ENCODE results near the gene PRKAG2. TPM values are rescaled to one million over a fixed set of nuclear protein-coding genes. Genes with fewer than 3 reads are reported as not detected.

Gene PRKAG2
- total and polyA plus RNA-seq, 2 of the 13 experiments (the other 11 are each of a cell fraction or from before 2014, with no cell fraction given), result 0.90 to 1.3 TPM

DNA sequence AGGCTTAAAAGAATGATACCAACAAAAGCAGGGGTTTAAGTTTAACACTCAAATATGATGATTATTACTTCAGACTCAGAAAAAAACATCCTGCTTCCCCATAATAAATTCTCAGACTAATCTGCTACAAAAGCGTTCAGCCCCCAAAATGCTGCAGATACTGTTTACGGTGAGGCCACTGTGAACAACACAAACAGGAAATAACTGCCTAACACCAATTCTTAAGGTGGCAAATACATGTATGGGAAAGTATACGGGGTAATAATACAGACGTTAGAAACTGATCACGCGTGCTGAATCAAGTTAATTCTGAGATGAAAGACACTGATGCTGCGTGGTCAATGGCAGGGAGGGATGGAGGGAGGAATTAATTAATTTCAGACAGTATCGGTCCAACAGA lies 295.2 kb downstream of the PRKAG2 start:
- no peak for FAIRE-seq
- H3K9me3 ChIP-seq (ENCODE audit: low read length), result peaks cover 10% of the 10 kb centered on the region; the same call in 1 of the 2 replicates
- H3K4me3 ChIP-seq (replicated peaks in 1 of 3; ENCODE audit: insufficient read depth in 1 of 3, low read depth in 2 of 3, low read length in 3 of 3), result no peak overlapping the region
- H3K27ac ChIP-seq (ENCODE audit: extremely low read length, insufficient read depth, low read length), result no peak overlapping the region
- POLR2A ChIA-PET, result no interaction called here
- ATAC-seq, result no peak
- no peak for TF ChIP-seq ZNF629 (CRISPR knock-in tag; conservative IDR thresholded peaks at IDR 0.05)
- TF ChIP-seq, protein P1, sequence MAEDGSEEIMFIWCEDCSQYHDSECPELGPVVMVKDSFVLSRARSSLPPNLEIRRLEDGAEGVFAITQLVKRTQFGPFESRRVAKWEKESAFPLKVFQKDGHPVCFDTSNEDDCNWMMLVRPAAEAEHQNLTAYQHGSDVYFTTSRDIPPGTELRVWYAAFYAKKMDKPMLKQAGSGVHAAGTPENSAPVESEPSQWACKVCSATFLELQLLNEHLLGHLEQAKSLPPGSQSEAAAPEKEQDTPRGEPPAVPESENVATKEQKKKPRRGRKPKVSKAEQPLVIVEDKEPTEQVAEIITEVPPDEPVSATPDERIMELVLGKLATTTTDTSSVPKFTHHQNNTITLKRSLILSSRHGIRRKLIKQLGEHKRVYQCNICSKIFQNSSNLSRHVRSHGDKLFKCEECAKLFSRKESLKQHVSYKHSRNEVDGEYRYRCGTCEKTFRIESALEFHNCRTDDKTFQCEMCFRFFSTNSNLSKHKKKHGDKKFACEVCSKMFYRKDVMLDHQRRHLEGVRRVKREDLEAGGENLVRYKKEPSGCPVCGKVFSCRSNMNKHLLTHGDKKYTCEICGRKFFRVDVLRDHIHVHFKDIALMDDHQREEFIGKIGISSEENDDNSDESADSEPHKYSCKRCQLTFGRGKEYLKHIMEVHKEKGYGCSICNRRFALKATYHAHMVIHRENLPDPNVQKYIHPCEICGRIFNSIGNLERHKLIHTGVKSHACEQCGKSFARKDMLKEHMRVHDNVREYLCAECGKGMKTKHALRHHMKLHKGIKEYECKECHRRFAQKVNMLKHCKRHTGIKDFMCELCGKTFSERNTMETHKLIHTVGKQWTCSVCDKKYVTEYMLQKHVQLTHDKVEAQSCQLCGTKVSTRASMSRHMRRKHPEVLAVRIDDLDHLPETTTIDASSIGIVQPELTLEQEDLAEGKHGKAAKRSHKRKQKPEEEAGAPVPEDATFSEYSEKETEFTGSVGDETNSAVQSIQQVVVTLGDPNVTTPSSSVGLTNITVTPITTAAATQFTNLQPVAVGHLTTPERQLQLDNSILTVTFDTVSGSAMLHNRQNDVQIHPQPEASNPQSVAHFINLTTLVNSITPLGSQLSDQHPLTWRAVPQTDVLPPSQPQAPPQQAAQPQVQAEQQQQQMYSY (CRISPR knock-in tag; IDR thresholded peaks at IDR 0.05), result no peak
- CTCF ChIA-PET (ENCODE audit: low intra/inter-chr PET ratio, low total read pairs), result no interaction called here
- H3K9ac ChIP-seq (ENCODE audit: insufficient read depth, low read depth, low read length), result no peak overlapping the region
- H2AFZ ChIP-seq (ENCODE audit: low read length), result no peak overlapping the region
- H3K27me3 ChIP-seq (ENCODE audit: control insufficient read depth in 1 of 2, insufficient read depth in 2 of 2, low read length in 2 of 2), result no peaks in the 10 kb centered on the region; a peak in 1 of 5 replicates
- no peak for DNase-seq (ENCODE audit: low spot score)
- no TSS peak for BruUV-seq (replicated peaks)
- WGBS (ENCODE audit: low lambda C conversion rate), result 65% methylated on average over 8 of the region's 8 CpGs
- H4K20me1 ChIP-seq (ENCODE audit: insufficient read depth, low read length), result no peaks in the 10 kb centered on the region
- in situ Hi-C loops (cut with HindIII; ENCODE audit: extremely low pct_ligation_motif_present, low pct_unique_long_range_greater_than_20kb) (no loop called here), intact Hi-C loops (cut with micrococcal nuclease; ENCODE audit: unreplicated experiment) (no loop called here)
- no peak overlapping the region for H3K4me2 ChIP-seq (ENCODE audit: low read depth, low read length)
- H3K4me1 ChIP-seq (ENCODE audit: insufficient read depth, low read length), result no peaks in the 10 kb centered on the region
- no peaks in the 10 kb centered on the region for H3K79me2 ChIP-seq (ENCODE audit: insufficient read depth, low read length)
- no peaks in the 10 kb centered on the region for H3K36me3 ChIP-seq (replicated peaks in 1 of 2; ENCODE audit: control insufficient read depth in 1 of 2, insufficient read depth in 2 of 2, low read length in 2 of 2)

DNA sequence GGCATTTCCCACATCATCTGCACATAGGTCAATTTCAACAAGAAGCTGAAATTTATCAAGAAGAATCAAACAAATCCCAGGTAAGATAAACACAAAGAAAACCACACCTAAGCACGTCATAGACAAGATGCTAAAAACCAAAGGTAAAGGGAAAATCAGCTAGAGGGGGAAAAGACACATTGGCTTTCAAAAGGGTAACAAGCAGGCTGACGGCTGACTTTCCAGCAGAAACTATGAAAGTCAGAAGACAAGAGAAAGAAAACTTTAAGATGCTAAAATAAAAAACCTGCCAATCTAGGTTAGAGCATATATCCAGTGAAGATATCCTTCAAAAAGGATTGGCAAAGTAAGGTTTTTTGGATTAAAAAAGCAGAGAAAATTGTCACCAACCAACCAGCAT lies 297.3 kb downstream of the PRKAG2 start:
- Histone ChIP-seq H3K27me3 (ENCODE audit: control insufficient read depth in 1 of 2, insufficient read depth in 2 of 2, low read length in 2 of 2) (no peaks in the 10 kb centered on the region), H3K4me3 (replicated peaks in 1 of 3; ENCODE audit: insufficient read depth in 1 of 3, low read depth in 2 of 3, low read length in 3 of 3) (no peak overlapping the region), H3K27ac (ENCODE audit: extremely low read length, insufficient read depth, low read length) (no peak overlapping the region), H3K4me1 (ENCODE audit: insufficient read depth, low read length) (no peaks in the 10 kb centered on the region), H3K79me2 (ENCODE audit: insufficient read depth, low read length) (no peaks in the 10 kb centered on the region), H3K36me3 (replicated peaks in 1 of 2; ENCODE audit: control insufficient read depth in 1 of 2, insufficient read depth in 2 of 2, low read length in 2 of 2) (no peaks in the 10 kb centered on the region), H4K20me1 (ENCODE audit: insufficient read depth, low read length) (no peaks in the 10 kb centered on the region), H3K9me3 (ENCODE audit: low read length) (peaks cover 10% of the 10 kb centered on the region; the same call in 1 of the 2 replicates), H2AFZ (ENCODE audit: low read length) (no peak overlapping the region), H3K9ac (ENCODE audit: insufficient read depth, low read depth, low read length) (no peak overlapping the region), H3K4me2 (ENCODE audit: low read depth, low read length) (no peak overlapping the region)
- BruUV-seq (replicated peaks), result no TSS peak
- no peak for DNase-seq (ENCODE audit: low spot score)
- FAIRE-seq, result no peak
- ChIA-PET CTCF (ENCODE audit: low intra/inter-chr PET ratio, low total read pairs) (no interaction called here), POLR2A (no interaction called here)
- intact Hi-C loops (cut with micrococcal nuclease; ENCODE audit: unreplicated experiment) (no loop called here), in situ Hi-C loops (cut with HindIII; ENCODE audit: extremely low pct_ligation_motif_present, low pct_unique_long_range_greater_than_20kb) (no loop called here)
- no peak for ATAC-seq
- TF ChIP-seq NR2C2 (CRISPR knock-in tag; IDR thresholded peaks at IDR 0.05; ENCODE audit: borderline replicate concordance), result no peak
- TF ChIP-seq, protein P2, sequence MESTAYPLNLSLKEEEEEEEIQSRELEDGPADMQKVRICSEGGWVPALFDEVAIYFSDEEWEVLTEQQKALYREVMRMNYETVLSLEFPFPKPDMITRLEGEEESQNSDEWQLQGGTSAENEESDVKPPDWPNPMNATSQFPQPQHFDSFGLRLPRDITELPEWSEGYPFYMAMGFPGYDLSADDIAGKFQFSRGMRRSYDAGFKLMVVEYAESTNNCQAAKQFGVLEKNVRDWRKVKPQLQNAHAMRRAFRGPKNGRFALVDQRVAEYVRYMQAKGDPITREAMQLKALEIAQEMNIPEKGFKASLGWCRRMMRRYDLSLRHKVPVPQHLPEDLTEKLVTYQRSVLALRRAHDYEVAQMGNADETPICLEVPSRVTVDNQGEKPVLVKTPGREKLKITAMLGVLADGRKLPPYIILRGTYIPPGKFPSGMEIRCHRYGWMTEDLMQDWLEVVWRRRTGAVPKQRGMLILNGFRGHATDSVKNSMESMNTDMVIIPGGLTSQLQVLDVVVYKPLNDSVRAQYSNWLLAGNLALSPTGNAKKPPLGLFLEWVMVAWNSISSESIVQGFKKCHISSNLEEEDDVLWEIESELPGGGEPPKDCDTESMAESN (CRISPR knock-in tag; conservative IDR thresholded peaks at IDR 0.05), result no peak
- no peak for TF ChIP-seq MAF1 (CRISPR knock-in tag; IDR thresholded peaks at IDR 0.05; ENCODE audit: borderline replicate concordance)
- no peak for TF ChIP-seq TRIM24 (CRISPR knock-in tag; IDR thresholded peaks at IDR 0.05)
- peak; percentile 99 for TF ChIP-seq ZNF317 (CRISPR knock-in tag; IDR thresholded peaks at IDR 0.05)
- WGBS (ENCODE audit: low lambda C conversion rate), result 52% methylated on average over 2 of the region's 2 CpGs
